CD4-positive, alpha-beta T cell treated with Interleukin-4 for 1 hour (primary cell): ENCODE results near the gene TNFSF13B.
"Not testable (repeated sequence)": the region's sequence is repeated elsewhere in the genome, so short reads cannot be mapped to it uniquely, and the experiment has no call there.

Experiments used
- DNase-seq, 2 donors: peaks; one replicate each; pipeline ENCODE4 v3.0.0-alpha.2; 2020 to 2022

TNFSF13B gene, protein sequence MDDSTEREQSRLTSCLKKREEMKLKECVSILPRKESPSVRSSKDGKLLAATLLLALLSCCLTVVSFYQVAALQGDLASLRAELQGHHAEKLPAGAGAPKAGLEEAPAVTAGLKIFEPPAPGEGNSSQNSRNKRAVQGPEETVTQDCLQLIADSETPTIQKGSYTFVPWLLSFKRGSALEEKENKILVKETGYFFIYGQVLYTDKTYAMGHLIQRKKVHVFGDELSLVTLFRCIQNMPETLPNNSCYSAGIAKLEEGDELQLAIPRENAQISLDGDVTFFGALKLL

GRCh38 chr13:108269601-108270328, at the start of gene TNFSF13B:
TNFSF13B (plus strand) TSS chr13:108269718; CDS start chr13:108269896, 178 bp downstream.
- peak; percentile 45 to 51 for DNase-seq

DNA sequence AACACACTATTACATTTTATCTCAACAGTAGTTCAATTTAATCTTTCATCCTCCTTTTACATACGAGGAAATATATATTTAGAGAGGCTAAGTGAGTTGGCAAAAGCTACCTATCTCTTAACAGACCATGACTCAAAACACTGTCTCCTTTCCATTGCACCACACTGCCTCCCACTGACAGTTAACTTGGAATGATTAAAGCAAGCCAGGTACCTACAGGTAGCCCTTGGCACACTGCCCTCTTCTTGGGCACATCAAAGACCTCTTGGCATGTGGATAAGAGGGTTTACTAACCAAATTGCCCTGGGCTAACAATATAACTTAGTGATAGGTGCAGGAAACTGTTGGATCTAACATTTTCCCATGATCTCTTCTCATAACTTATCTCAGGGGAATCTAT, 49.5 kb upstream of the TNFSF13B start:
- DNase-seq, result peak in 1 of 2 donors; percentile 37

DNA sequence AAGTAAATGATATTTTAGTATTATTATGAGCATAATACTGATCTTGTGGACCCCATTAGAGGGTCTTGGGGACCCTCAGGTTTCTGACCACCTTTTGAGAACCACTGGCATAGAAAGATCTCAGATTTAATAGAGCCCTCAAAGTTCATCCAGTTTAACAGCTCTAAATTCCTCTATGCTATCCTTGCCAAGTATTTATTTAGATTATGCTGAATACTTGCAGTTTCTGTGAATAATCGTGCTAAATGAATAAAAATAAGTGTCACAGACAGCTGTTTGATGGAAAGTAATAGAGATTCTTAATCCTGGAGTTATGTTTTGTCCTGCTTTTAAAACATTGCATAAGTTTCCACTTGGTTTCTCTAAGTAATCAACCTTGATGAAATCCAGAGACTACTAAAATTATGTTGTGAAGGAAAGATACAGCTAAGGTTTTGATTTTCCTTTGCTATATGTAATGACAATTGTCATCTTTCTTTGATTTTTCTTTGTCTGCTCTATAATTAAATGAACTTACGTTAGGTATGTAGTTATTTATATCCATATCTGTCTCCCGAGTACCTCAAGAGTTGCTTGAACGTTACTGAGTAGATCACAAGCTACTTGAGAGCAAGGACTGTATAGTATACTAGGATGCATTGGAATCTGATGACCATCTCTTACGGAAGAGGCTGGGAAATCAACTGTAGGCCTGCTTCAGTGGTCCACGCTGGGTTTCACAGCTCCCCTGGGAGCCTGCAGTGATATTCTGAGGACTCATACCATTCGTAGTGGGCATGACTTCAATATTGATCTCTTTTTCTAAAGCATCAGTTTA, 45.6 kb upstream of the TNFSF13B start:
- DNase-seq, result no peak

GRCh38 chr13:108225440-108225839, 44.1 kb upstream of the TNFSF13B start:
- DNase-seq, result peak in 1 of 2 donors; percentile 32

DNA sequence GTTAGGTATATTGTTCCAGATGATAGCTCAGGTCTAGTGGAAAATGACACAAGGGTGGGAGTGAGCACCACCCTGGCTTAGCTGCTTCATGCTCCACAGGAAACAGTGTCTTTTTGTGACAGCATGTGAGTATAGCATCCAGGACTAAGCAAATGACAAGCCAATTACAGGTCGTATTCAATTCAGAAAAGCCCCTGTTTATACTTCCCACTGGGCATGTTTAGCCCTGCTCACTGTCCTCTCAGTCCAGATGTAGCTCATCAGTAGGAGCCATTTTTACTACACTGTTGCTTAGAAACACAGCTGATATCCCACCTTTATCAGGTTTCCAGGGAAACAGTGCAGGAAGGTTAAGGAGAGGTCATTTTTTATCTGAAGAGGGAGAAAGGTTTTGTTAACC, 43.3 kb upstream of the TNFSF13B start:
- no peak for DNase-seq

DNA sequence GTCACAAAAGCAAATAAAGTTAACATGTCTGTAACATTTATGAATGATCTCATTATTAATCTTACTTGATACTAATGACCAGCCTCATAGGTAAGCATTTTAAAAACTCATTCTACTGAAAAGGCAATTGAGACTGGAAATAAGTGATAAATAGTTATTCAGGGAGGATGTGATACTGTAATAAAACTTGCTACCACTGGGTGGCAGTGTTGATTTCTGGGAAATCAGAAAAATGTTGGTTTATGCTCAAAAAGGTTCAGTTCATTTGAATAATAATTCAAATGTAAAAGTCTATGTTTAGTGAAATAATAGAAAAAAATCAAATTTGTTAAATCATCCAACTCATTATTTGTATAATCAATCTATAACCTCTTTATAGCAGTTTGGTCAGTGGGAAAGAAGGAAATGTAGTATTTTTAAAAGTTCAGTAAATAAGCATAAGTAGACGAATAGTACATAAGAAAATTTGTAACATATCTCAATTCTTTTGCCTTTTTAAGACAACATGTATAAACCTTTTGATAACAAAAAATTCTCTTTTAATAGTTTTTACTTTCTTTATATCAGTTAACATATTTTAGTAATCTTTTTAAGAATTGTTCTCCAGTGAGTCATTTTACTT, 41.8 kb upstream of the TNFSF13B start:
- peak in 1 of 2 donors; percentile 66 for DNase-seq

DNA sequence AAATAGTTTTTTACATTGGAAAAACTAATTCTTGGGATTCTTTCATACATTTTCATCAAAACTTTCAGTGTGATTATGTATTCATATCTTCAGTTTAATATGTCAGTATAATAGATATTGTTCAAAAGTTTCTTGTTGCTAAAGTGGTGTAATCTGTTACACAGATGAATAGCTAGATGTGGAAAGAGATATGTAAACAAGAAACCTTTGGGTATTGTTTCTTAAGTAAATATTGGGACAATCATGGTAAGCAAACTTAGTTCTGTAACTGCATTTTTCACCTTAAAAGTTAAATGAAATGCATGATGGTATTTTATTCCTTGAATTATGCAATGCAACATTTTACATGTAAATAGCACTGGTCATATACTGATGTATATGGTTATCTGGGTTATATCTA, 39.1 kb upstream of the TNFSF13B start:
- DNase-seq, result no peak

GRCh38 chr13:108249150-108249549, 20.4 kb upstream of the TNFSF13B start:
- DNase-seq, result no peak

- no peak for DNase-seq
Measured at GRCh38 chr13:108257248-108257647, 12.3 kb upstream of the TNFSF13B start.

- DNase-seq, result no peak
Measured at GRCh38 chr13:108263621-108264355, 5.7 kb upstream of the TNFSF13B start.

DNA sequence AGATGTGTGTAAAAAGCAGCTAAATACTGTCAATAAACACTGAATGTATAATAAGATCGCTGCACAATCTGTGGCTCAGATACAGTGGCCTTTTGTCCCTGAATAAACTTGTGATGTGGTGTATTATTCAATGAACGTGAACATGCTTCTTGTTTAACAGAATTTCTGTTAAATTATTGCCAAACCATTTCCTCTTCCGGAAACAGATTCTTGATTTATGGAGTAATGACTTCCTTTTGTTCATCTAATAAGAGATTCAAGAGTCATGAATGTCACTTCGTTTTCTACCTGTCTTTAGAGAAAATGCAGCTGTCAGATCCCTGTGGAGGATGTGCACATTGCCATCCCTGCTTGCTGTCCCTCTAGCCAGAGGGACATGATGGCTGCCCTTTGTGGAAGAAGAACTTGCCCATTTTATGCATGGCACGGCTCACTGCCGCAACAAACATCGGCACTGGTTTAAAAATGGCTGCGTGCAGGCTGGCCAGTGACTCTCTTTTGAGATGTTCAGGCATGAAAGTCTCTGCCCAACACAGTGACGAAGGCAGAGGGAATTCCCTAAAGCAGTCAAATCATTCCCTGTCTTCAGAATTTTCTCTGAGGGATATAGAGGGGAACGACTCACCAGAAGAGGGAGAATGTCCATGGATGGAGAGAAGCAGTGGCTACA, 3.1 kb upstream of the TNFSF13B start:
- no peak for DNase-seq

DNA sequence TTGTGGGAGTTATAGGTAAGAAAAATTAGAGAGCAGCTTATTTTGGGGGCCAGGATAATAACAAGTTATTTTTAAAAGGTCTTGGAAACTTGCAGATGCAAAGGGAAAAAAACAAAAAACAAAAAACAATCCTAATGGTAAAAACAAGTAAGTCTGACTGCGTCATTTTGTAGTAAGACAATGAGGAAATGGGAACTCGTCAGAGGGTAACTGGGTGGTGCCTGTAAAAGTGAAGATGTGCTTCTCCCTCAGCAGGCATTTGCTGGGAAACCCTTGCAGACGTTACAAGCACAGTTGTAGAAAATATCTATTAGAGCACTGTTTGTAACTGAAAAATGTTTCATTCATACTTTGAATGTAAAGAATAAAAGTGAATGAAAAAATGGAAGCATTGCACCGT, 2.2 kb upstream of the TNFSF13B start:
- peak in 1 of 2 donors; percentile 32 for DNase-seq

GRCh38 chr13:108267855-108268254, 1.7 kb upstream of the TNFSF13B start:
- not testable (repeated sequence) for DNase-seq

GRCh38 chr13:108268466-108269112, 929 bp upstream of the TNFSF13B start:
- no peak for DNase-seq

DNA sequence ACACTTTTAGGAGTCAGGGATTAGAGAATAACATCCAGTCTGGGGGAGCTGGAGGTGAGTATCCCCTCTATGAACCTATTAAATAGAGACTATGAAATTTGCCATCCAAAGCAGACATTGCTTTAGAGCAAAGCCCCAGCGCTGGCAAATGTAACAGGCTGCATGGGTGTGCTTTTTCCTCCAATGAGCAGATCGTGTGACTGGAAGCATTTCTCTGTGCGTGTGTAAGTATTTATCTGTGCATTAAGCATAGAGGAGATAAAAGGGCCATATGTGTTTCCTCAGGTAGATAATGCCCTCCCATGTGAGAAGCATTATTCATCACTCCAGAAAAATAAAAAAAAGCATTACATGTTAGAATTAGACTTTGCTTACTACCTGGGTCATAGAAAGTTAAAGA, 924 bp downstream of the TNFSF13B start:
- no peak for DNase-seq

DNA sequence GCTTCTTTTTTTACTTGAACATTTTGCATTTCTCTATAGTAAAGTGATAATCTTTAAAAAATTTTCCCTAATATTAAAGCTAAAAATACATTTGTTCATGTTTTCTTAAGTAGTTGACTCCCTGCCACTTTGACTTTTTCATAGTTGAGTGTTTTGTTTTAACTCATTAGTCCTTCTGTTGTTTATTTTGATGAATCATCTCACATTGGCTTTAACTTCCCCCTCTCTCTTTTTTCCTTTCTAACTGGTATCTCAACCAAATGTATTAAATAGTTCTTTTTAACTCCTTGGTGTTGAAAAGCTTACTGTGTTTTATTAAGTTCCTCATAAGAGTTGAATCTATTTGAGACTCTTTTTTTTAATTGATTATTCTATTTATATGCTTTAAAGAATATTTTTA, 2.8 kb downstream of the TNFSF13B start:
- no peak for DNase-seq

DNA sequence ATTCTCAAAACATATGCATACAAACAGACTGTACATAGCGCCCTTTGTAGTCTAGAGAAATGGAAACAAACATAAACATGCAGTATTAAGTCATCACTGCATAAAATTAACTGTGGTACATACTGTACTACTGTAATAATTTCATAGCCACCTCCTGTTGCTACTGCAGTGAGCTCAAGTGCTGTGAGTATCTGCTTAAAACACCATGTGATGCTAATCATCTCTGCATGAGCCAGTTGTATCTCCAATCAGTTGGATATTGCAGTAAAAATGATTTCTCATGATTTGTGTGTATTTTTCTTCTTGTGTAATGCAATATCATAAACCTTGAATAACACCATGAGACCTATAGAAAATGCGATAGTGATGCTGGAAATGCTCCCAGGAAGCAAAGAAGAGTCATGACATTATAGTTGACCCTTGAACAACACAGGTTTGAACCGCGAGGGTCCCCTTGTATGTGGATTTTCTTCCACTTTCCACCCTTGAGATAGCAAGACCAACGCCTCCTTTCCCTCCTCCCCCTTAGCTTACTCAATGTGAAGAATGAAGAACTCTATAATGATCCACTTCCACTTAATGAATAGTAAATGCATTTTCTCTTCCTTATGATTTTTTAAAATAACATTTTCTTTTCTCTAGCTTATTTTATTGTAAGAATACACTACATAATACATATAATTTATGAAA, 4.1 kb downstream of the TNFSF13B start:
- DNase-seq, result no peak

GRCh38 chr13:108274718-108275117, 5.2 kb downstream of the TNFSF13B start:
- no peak for DNase-seq

- DNase-seq, result no peak
Measured at GRCh38 chr13:108276060-108276459, 6.5 kb downstream of the TNFSF13B start.

DNA sequence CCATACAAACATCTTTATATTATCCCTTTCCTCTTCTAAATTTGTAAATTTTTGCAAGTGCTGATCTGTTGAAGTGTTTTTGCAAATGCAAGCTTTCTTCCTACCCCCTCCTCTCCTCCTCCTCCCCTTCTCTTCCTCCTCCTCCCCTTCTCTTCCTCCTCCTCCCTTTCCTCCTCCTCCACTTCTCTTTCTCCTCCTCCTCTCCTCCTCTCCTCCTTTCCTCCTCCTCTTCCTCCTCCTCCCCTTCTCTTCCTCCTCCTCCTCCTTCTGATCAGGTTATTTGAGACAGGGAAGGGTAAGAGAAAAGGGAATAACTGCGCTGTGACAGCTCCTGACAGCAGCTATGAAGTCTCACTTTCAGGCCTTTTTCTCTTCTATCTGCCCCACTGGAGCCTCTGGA, 8.9 kb downstream of the TNFSF13B start:
- no peak for DNase-seq

DNA sequence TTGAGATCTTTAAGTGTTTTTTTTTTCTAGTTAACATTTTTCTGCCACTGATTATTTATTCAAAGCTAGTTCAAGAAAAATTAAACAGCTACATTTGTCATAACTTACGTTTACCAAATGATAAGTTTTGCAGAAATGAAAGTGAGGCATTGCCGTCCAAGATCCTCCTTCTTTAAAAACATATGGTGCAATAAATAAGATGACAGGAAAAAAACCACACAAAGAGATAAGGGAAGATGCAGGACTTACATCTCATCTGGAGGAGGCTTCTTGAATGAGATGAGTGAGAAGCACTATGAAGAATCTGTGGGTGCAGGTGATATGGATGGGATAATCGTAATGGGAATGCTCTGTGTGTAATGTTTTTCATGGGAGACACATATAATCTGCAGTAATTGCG, 12.4 kb downstream of the TNFSF13B start:
- DNase-seq, result no peak
